HFFc6 (cell line): ENCODE measurements around the gene TIGD4. TPM values are rescaled to one million over a fixed set of nuclear protein-coding genes. Genes with fewer than 3 reads are reported as not detected.
A peak's percentile ranks its signal among the peaks of the same experiment; 100 is the strongest.

ENCODE experiments used
- DNase-seq: peaks from one replicate; pipeline ENCODE4 v3.0.0-alpha.2; 2018
- H3K27ac Mint-ChIP-seq: 2 replicates; pipeline ENCODE4 v1.8.0; 2020; ENCODE audit warnings: mild to moderate bottlenecking, mixed read lengths
- H3K27me3 Mint-ChIP-seq: 2 replicates; pipeline ENCODE4 v1.8.0; 2021; ENCODE audit warnings: mild to moderate bottlenecking, moderate library complexity, mixed read lengths; ENCODE audit not compliant: insufficient read depth
- H3K36me3 Mint-ChIP-seq: 2 replicates; pipeline ENCODE4 v1.8.0; 2021; ENCODE audit warnings: low read depth, mixed read lengths
- H3K4me1 Mint-ChIP-seq: 2 replicates; pipeline ENCODE4 v1.8.0; 2020; ENCODE audit warnings: low read depth, mixed read lengths
- H3K4me3 Mint-ChIP-seq: 2 replicates; pipeline ENCODE4 v1.8.0; 2020; ENCODE audit warnings: mild to moderate bottlenecking, moderate library complexity, mixed read lengths
- H3K9me3 Mint-ChIP-seq: 2 replicates; pipeline ENCODE4 v1.8.0; 2020; ENCODE audit warnings: mild to moderate bottlenecking, mixed read lengths
- CTCF ChIP-seq: fragments of 200-600 bp; sonication (generic); IDR thresholded peaks from 2 replicates; pipeline ENCODE4 v1.5.0; 2021; ENCODE audit warnings: antibody characterized with exemption, mild to moderate bottlenecking
- total RNA-seq, 6 experiments: library from RNA; stranded (reverse); fragmentation: NEBNext Ultra II Directional; extraction: Animal tissue kit (Norgen Biotek cat#: 25700); gene quantifications; 2 replicates in 1 of 6; 3 replicates in 5 of 6; pipeline ENCODE4 v1.2.3, GENCODE V29; 2021

The TIGD4 gene
- total RNA-seq, 6 experiments from 2014 or later = 0.07 to 0.08 TPM; not detected in 4

- Mint-ChIP-seq H3K27ac (no peak overlapping the region), H3K4me3 (no peak overlapping the region), H3K36me3 (peaks cover 15% of the 10 kb centered on the region), H3K27me3 (no peaks in the 10 kb centered on the region), H3K4me1 (peaks cover 40% of the 10 kb centered on the region), H3K9me3 (no peaks in the 10 kb centered on the region)
- DNase-seq = no peak
- TF ChIP-seq CTCF = no peak
Observed at GRCh38 chr4:152803541-152803940, 24.0 kb upstream of the TIGD4 start.

GRCh38 chr4:152795891-152796290, 16.4 kb upstream of the TIGD4 start:
- H3K27me3 Mint-ChIP-seq = no peaks in the 10 kb centered on the region
- no peak for DNase-seq
- no peak overlapping the region for H3K4me3 Mint-ChIP-seq
- peaks cover 14% of the 10 kb centered on the region; the same call in 1 of the 2 replicates for H3K36me3 Mint-ChIP-seq
- H3K27ac Mint-ChIP-seq = no peak overlapping the region
- TF ChIP-seq CTCF = no peak
- H3K4me1 Mint-ChIP-seq = peaks cover 1% of the 10 kb centered on the region; the same call in 1 of the 2 replicates
- H3K9me3 Mint-ChIP-seq = no peaks in the 10 kb centered on the region

- peak overlapping the region; percentile 12; the same call in 1 of the 2 replicates for H3K27ac Mint-ChIP-seq
- no peaks in the 10 kb centered on the region for H3K9me3 Mint-ChIP-seq
- no peaks in the 10 kb centered on the region for H3K27me3 Mint-ChIP-seq
- no peak for DNase-seq
- peak overlapping the region; percentile 25 for H3K4me3 Mint-ChIP-seq
- peaks cover 57% of the 10 kb centered on the region for H3K4me1 Mint-ChIP-seq
- no peaks in the 10 kb centered on the region for H3K36me3 Mint-ChIP-seq
- no peak for TF ChIP-seq CTCF
Observed at GRCh38 chr4:152786627-152787026, 7.1 kb upstream of the TIGD4 start.

GRCh38 chr4:152785639-152786615, 6.4 kb upstream of the TIGD4 start:
- Mint-ChIP-seq H3K4me1 (peaks cover 63% of the 10 kb centered on the region), H3K27me3 (no peaks in the 10 kb centered on the region), H3K4me3 (peak overlapping the region; percentile 25), H3K9me3 (no peaks in the 10 kb centered on the region), H3K27ac (peak overlapping the region; percentile 51), H3K36me3 (no peaks in the 10 kb centered on the region)
- DNase-seq = no peak
- no peak for TF ChIP-seq CTCF

GRCh38 chr4:152784490-152785350, 5.2 kb upstream of the TIGD4 start:
- peak; percentile 71 for DNase-seq
- Mint-ChIP-seq H3K27me3 (no peaks in the 10 kb centered on the region), H3K27ac (peak overlapping the region; percentile 51), H3K4me3 (no peak overlapping the region), H3K36me3 (no peaks in the 10 kb centered on the region), H3K9me3 (no peaks in the 10 kb centered on the region), H3K4me1 (peaks cover 65% of the 10 kb centered on the region)
- peak; percentile 60 for TF ChIP-seq CTCF
